Endothelial cell of umbilical vein (primary cell): ENCODE results near the gene FAM171A2.

Experiments used
- CTCF ChIP-seq, 2 donors: IDR thresholded peaks; 1 replicate in 1 of 2; 2 replicates in 1 of 2; pipeline ENCODE4 v1.5.1; 2011; ENCODE audit warnings: low read length in 2 of 2, mild to moderate bottlenecking in 2 of 2, moderate library complexity in 2 of 2, control low read depth in 1 of 2, inconsistent platforms in 1 of 2, low read depth in 1 of 2; ENCODE audit not compliant: insufficient read depth in 1 of 2; ENCODE audit errors: extremely low read depth in 1 of 2
- EZH2 ChIP-seq: IDR thresholded peaks from 2 replicates; pipeline ENCODE4 v1.6.1; 2012; ENCODE audit warnings: borderline replicate concordance, low read depth, mild to moderate bottlenecking, moderate library complexity, low read length, inconsistent platforms; ENCODE audit not compliant: severe bottlenecking
- FOS ChIP-seq: IDR thresholded peaks from 2 replicates; pipeline ENCODE4 v1.6.1; 2011; ENCODE audit warnings: mild to moderate bottlenecking, low read length, moderate library complexity, borderline replicate concordance; ENCODE audit not compliant: insufficient read depth
- GATA2 ChIP-seq: IDR thresholded peaks from 2 replicates; pipeline ENCODE4 v1.7.0; 2011; ENCODE audit warnings: low read depth, mild to moderate bottlenecking, moderate library complexity, mixed read lengths, low read length; ENCODE audit not compliant: insufficient read length, insufficient read depth
- JUN ChIP-seq: IDR thresholded peaks from 2 replicates; pipeline ENCODE4 v1.6.1; 2011; ENCODE audit warnings: borderline replicate concordance, low read depth; ENCODE audit not compliant: insufficient read length, insufficient read depth
- MAX ChIP-seq: IDR thresholded peaks from 2 replicates; pipeline ENCODE4 v1.6.1; 2011; ENCODE audit not compliant: insufficient read depth, insufficient read length
- MYC ChIP-seq: IDR thresholded peaks from one replicate; pipeline ENCODE4 v1.6.1; 2011; ENCODE audit warnings: mild to moderate bottlenecking, low read depth, low read length
- POLR2A ChIP-seq: IDR thresholded peaks from 2 replicates; pipeline ENCODE4 v1.6.1; 2012; ENCODE audit warnings: low read depth, mild to moderate bottlenecking, control low read depth, low read length
- POLR2AphosphoS5 ChIP-seq: IDR thresholded peaks from 2 replicates; pipeline ENCODE4 v1.6.1; 2012; ENCODE audit warnings: low read depth, mild to moderate bottlenecking, control low read depth, low read length, moderate library complexity; ENCODE audit not compliant: insufficient read depth

GRCh38 chr17:44398692-44399691, 35.3 kb upstream of the FAM171A2 start:
- TF ChIP-seq MYC: no peak
- TF ChIP-seq POLR2AphosphoS5: no peak
- TF ChIP-seq CTCF (IDR thresholded peaks at IDR 0.05; ENCODE audit: extremely low read depth in 1 of 2, insufficient read depth in 1 of 2, low read depth in 1 of 2, low read length in 2 of 2): no peak
- TF ChIP-seq POLR2A: no peak
- no peak for TF ChIP-seq EZH2
- TF ChIP-seq JUN: no peak
- no peak for TF ChIP-seq FOS
- no peak for TF ChIP-seq GATA2
- no peak for TF ChIP-seq MAX
